ENCODE results near the gene BRD2. TPM values are rescaled to one million over a fixed set of nuclear protein-coding genes. Genes with fewer than 3 reads are reported as not detected.

BRD2 gene
- total RNA-seq, 2 experiments from 2014 or later = 340 to 378 TPM

DNA sequence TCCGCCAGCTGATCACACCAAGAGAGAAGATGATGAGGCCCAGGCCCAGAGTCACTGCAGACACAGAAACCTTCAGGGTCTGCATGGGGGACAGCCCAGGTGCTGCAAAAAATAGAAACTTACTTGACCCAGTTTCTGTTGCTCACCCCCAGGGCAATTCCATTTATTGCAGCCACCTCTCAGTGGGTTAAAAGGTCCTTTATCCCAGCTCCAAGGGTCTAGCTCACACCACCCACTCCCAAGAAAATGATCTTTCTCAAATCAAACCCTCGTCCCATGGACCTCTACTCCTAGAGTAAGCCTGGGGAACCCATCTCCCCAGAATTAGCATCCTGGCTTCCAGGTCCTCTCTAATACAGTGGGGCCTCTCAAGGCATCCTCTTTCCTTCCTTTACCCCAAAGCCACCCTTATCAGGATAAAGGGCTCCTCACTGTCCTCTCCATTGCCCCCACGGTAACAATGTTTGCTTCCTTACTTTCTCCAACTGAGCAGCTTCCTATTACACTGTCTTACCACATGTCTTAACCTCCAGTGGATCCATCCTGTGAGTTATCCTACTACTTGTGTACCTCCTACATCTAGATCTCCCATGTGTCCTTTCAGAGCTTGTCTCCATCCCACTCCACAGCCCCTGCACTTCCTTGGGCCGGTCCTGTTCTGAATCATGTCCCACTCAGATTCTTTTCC, 32.7 kb upstream of the BRD2 start:
- no peak for ATAC-seq (ENCODE audit: poor library complexity)
- H3K4me3 ChIP-seq (ENCODE audit: low read length) = no peak overlapping the region

DNA sequence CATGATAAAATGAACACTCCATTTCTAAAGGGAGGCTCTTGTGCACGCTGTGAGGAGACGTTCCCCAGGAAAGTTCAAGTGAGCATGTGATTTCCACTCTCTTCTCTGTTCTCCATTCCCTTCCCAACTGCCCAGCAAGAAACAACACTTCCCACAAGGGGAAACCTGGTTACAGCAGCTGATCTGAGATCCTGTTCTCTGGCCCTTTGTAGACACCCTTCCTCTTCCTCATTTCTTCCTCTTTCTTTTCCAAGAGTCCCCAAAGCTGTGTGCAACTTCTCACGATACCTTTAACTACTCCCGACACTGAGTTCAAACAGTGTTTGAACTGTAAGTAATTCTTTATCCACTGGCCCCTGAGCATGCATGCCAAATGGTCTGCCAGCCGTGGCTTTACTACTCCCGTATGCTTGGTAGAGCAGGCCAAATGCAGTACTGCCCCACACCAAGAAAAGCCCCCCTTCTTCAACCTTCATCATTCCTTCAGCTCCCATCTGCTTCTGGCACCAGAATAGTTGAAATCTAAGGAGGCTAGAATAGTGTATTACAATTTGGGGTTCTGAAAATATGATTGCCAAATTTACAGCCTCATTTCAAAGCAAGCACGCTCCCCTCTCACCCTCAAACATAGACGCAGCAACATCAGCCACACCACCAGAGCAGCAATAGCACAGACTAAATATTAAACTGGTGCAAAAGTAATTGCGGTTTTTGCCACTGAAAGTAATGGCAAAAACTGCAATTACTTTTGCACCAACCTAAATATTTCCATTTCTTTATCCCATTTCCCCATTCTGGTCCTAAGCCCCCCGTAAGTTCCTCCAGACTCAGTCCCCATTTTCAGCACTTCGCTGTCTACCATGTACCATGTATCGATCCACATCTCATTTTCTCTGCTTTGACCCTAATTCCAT, 31.9 kb upstream of the BRD2 start:
- no peaks in the 10 kb centered on the region for H3K36me3 ChIP-seq (ENCODE audit: insufficient read depth, low read length)
- H3K27me3 ChIP-seq (ENCODE audit: control insufficient read depth in 1 of 2, insufficient read depth in 2 of 2, low read length in 2 of 2) = no peaks in the 10 kb centered on the region
- Mint-ChIP-seq H3K4me3 (no peak overlapping the region), H3K4me1 (ENCODE audit: low read depth) (peaks cover 24% of the 10 kb centered on the region), H3K9me3 (no peaks in the 10 kb centered on the region), H3K27me3 (no peaks in the 10 kb centered on the region), H3K27ac (no peak overlapping the region), H3K36me3 (ENCODE audit: low read depth) (peaks cover 7% of the 10 kb centered on the region)
- ChIA-PET CTCF (interaction anchor here (1.4 to 4.8 kb wide), 2 partner anchors 17 to 48 kb away, joined by 6 to 65 read pairs; partner anchors contain the start of gene HLA-DMA), POLR2A (interaction anchor here (0.6 to 1.5 kb wide), 3 partner anchors 18 to 35 kb away, joined by 3 to 7 read pairs (median 6); partner anchors contain the start of gene BRD2)
- H3K27ac ChIP-seq (ENCODE audit: low read depth in 1 of 2, low read length in 2 of 2) = no peak overlapping the region
- ATAC-seq (ENCODE audit: poor library complexity) = no peak
- intact Hi-C loops (cut with DNase I, micrococcal nuclease) = no loop called here
- no peak overlapping the region for H3K4me3 ChIP-seq (ENCODE audit: low read length)
- peaks cover 19% of the 10 kb centered on the region for H3K4me1 ChIP-seq (ENCODE audit: insufficient read depth, low read length)
- TF ChIP-seq, protein P1, sequence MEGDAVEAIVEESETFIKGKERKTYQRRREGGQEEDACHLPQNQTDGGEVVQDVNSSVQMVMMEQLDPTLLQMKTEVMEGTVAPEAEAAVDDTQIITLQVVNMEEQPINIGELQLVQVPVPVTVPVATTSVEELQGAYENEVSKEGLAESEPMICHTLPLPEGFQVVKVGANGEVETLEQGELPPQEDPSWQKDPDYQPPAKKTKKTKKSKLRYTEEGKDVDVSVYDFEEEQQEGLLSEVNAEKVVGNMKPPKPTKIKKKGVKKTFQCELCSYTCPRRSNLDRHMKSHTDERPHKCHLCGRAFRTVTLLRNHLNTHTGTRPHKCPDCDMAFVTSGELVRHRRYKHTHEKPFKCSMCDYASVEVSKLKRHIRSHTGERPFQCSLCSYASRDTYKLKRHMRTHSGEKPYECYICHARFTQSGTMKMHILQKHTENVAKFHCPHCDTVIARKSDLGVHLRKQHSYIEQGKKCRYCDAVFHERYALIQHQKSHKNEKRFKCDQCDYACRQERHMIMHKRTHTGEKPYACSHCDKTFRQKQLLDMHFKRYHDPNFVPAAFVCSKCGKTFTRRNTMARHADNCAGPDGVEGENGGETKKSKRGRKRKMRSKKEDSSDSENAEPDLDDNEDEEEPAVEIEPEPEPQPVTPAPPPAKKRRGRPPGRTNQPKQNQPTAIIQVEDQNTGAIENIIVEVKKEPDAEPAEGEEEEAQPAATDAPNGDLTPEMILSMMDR (IDR thresholded peaks at IDR 0.05) = no peak
- H3K9me3 ChIP-seq (ENCODE audit: control insufficient read depth in 1 of 2, insufficient read depth in 1 of 2, low read length in 2 of 2) = no peaks in the 10 kb centered on the region
- DNase-seq = no peak

More for the DNA sequence above, 32.7 kb upstream of the BRD2 start:
- DNase-seq = no peak
- intact Hi-C loops (cut with DNase I, micrococcal nuclease) = loop anchor here in 1 of 2 experiments (1.0 kb wide), 1 partner anchor 13 kb away; no protein-coding TSS in a partner anchor
- no peaks in the 10 kb centered on the region for H3K9me3 ChIP-seq (ENCODE audit: control insufficient read depth in 1 of 2, insufficient read depth in 1 of 2, low read length in 2 of 2)
- H3K27me3 Mint-ChIP-seq = no peaks in the 10 kb centered on the region
- peaks cover 16% of the 10 kb centered on the region for H3K4me1 Mint-ChIP-seq (ENCODE audit: low read depth)
- H3K27ac Mint-ChIP-seq = no peak overlapping the region
- ChIA-PET CTCF (interaction anchor here (0.7 to 4.8 kb wide), 2 partner anchors 18 to 67 kb away, joined by 4 to 65 read pairs; partner anchors contain the start of gene HLA-DMA), POLR2A (interaction anchor here (1.0 to 1.5 kb wide), 2 partner anchors 32 to 36 kb away, joined by 6 to 7 read pairs; partner anchors contain the start of gene BRD2)
- H3K27ac ChIP-seq (ENCODE audit: low read depth in 1 of 2, low read length in 2 of 2) = no peak overlapping the region
- H3K36me3 Mint-ChIP-seq (ENCODE audit: low read depth) = peaks cover 7% of the 10 kb centered on the region
- H3K4me3 Mint-ChIP-seq = no peak overlapping the region
- peaks cover 11% of the 10 kb centered on the region for H3K4me1 ChIP-seq (ENCODE audit: insufficient read depth, low read length)
- no peaks in the 10 kb centered on the region for H3K27me3 ChIP-seq (ENCODE audit: control insufficient read depth in 1 of 2, insufficient read depth in 2 of 2, low read length in 2 of 2)
- H3K36me3 ChIP-seq (ENCODE audit: insufficient read depth, low read length) = no peaks in the 10 kb centered on the region
- TF ChIP-seq, protein P1 (IDR thresholded peaks at IDR 0.05) = no peak
- H3K9me3 Mint-ChIP-seq = no peaks in the 10 kb centered on the region

DNA sequence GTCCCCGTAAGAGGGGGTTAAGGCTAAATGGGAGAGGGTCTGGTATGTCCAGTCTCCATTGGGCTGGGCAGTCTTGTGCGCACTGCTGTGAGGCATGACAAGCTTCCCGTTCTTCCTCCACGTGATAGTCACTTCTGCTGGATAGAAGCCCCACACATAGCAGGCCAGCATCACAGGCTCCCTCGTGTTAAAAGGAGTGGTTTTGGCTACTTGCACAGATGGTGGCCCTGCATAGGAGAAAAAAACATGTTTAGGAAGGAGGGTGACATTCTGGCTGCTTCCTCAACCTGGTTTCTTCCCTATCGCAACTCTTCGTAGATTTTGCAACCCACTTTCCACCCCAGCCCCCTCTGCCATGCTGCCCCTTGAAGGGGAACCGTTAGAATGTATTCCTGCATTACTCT, 31.2 kb upstream of the BRD2 start:
- ChIA-PET POLR2A (interaction anchor here (0.5 kb wide), 1 partner anchor 65 kb away, joined by 3 read pairs; no protein-coding TSS in a partner anchor), CTCF (interaction anchor here (0.7 to 1.4 kb wide), 2 partner anchors 16 to 47 kb away, joined by 3 to 6 read pairs; partner anchors contain the start of gene HLA-DMA)
- Mint-ChIP-seq H3K36me3 (ENCODE audit: low read depth) (peaks cover 7% of the 10 kb centered on the region), H3K4me3 (no peak overlapping the region), H3K4me1 (ENCODE audit: low read depth) (peaks cover 31% of the 10 kb centered on the region), H3K27me3 (no peaks in the 10 kb centered on the region), H3K9me3 (no peaks in the 10 kb centered on the region), H3K27ac (no peak overlapping the region)
- TF ChIP-seq, protein P1 (IDR thresholded peaks at IDR 0.05) = no peak
- DNase-seq (peak in 2 of 14 experiments; percentile 32 to 33), ATAC-seq (ENCODE audit: poor library complexity) (no peak)
- no peaks in the 10 kb centered on the region for H3K9me3 ChIP-seq (ENCODE audit: control insufficient read depth in 1 of 2, insufficient read depth in 1 of 2, low read length in 2 of 2)
- no peak overlapping the region for H3K27ac ChIP-seq (ENCODE audit: low read depth in 1 of 2, low read length in 2 of 2)
- no peaks in the 10 kb centered on the region for H3K36me3 ChIP-seq (ENCODE audit: insufficient read depth, low read length)
- no peak overlapping the region for H3K4me3 ChIP-seq (ENCODE audit: low read length)
- H3K4me1 ChIP-seq (ENCODE audit: insufficient read depth, low read length) = peaks cover 26% of the 10 kb centered on the region
- intact Hi-C loops (cut with DNase I, micrococcal nuclease) = no loop called here
- no peaks in the 10 kb centered on the region for H3K27me3 ChIP-seq (ENCODE audit: control insufficient read depth in 1 of 2, insufficient read depth in 2 of 2, low read length in 2 of 2)
